Endodermal cell (in vitro differentiated cells): Measurements from ENCODE around the gene LRP8. TPM values are rescaled to one million over a fixed set of nuclear protein-coding genes. Genes with fewer than 3 reads are reported as not detected.
A peak's percentile ranks its signal among the peaks of the same experiment; 100 is the strongest.

Source experiments
- DNase-seq: peaks from one replicate; pipeline ENCODE4 v3.0.0-alpha.2; 2017
- H3K27ac ChIP-seq: 2 replicates; pipeline ENCODE4 v1.5.1; 2013; ENCODE audit warnings: mild to moderate bottlenecking, low read depth, low read length, moderate library complexity
- H3K27me3 ChIP-seq: 2 replicates; pipeline ENCODE4 v1.6.1; 2013; ENCODE audit warnings: mild to moderate bottlenecking, low read length, moderate library complexity; ENCODE audit not compliant: insufficient read depth, control insufficient read depth, poor library complexity, severe bottlenecking
- H3K36me3 ChIP-seq: 2 replicates; pipeline ENCODE4 v1.7.0; 2013; ENCODE audit warnings: mild to moderate bottlenecking, low read length, moderate library complexity; ENCODE audit not compliant: control insufficient read depth, insufficient read depth
- H3K4me1 ChIP-seq: one replicate; pipeline ENCODE4 v1.7.0; 2013; ENCODE audit warnings: low read length; ENCODE audit not compliant: control insufficient read depth, insufficient read depth
- H3K4me3 ChIP-seq: 2 replicates; pipeline ENCODE4 v1.5.1; 2013; ENCODE audit warnings: mild to moderate bottlenecking, low read length, moderate library complexity
- H3K9ac ChIP-seq: 2 replicates; pipeline ENCODE4 v1.6.1; 2013; ENCODE audit warnings: mild to moderate bottlenecking, low read length, moderate library complexity; ENCODE audit not compliant: poor library complexity, severe bottlenecking; ENCODE audit errors: extremely low read depth
- H3K9me3 ChIP-seq: 2 replicates; pipeline ENCODE4 v1.6.1; 2013; ENCODE audit warnings: mild to moderate bottlenecking, low read length, moderate library complexity; ENCODE audit not compliant: control insufficient read depth
- H3K27ac Mint-ChIP-seq: 2 replicates; pipeline ENCODE4 v1.8.0; 2020; ENCODE audit warnings: mixed read lengths
- H3K27me3 Mint-ChIP-seq: 2 replicates; pipeline ENCODE4 v1.8.0; 2021; ENCODE audit warnings: mild to moderate bottlenecking, mixed read lengths; ENCODE audit not compliant: insufficient read depth
- H3K36me3 Mint-ChIP-seq: 2 replicates; pipeline ENCODE4 v1.8.0; 2020; ENCODE audit warnings: low read depth, mixed read lengths
- H3K4me1 Mint-ChIP-seq: 2 replicates; pipeline ENCODE4 v1.8.0; 2020; ENCODE audit warnings: mixed read lengths
- H3K4me3 Mint-ChIP-seq: 2 replicates; pipeline ENCODE4 v1.8.0; 2020; ENCODE audit warnings: mild to moderate bottlenecking, moderate library complexity, mixed read lengths
- H3K9me3 Mint-ChIP-seq: 2 replicates; pipeline ENCODE4 v1.8.0; 2020; ENCODE audit warnings: mild to moderate bottlenecking, mixed read lengths
- WGBS, 2 experiments: methylation state at CpG; one replicate each; pipeline versions ENCODE4 v1.1.5 to v1.1.7; 2013; ENCODE audit warnings: missing lambda C conversion rate in 2 of 2, mixed read lengths in 1 of 2; ENCODE audit not compliant: insufficient coverage in 1 of 2, insufficient read length in 1 of 2; 5-methylcytosine and 5-hydroxymethylcytosine counted together
- total RNA-seq, 2 donors: library from RNA; stranded (reverse); fragmentation: NEBNext Ultra II Directional in 1 of 2; extraction: Animal tissue kit (Norgen Biotek cat#: 25700) in 1 of 2; gene quantifications; 2 replicates in 1 of 2; 3 replicates in 1 of 2; pipeline ENCODE4 v1.2.1, GENCODE V29; 2021
- TF ChIP-seq, protein P1 (sequence below): fragments of 200-600 bp; sonication (generic); conservative IDR thresholded peaks from 2 replicates; pipeline ENCODE4 v1.5.0; 2021; ENCODE audit warnings: antibody characterized with exemption, mild to moderate bottlenecking

The LRP8 gene
- total RNA-seq, 2 donors from 2014 or later, result 29.1 to 39.6 TPM

GRCh38 chr1:53323316-53323715 lies 4.6 kb downstream of the LRP8 start:
- Mint-ChIP-seq H3K9me3 (no peaks in the 10 kb centered on the region), H3K36me3 (peaks cover 38% of the 10 kb centered on the region), H3K4me3 (no peak overlapping the region), H3K27me3 (no peaks in the 10 kb centered on the region), H3K27ac (no peak overlapping the region), H3K4me1 (peaks cover 21% of the 10 kb centered on the region)
- H3K36me3 ChIP-seq, result peaks cover 35% of the 10 kb centered on the region
- no peak overlapping the region for H3K27ac ChIP-seq
- no peak overlapping the region for H3K4me3 ChIP-seq
- H3K9ac ChIP-seq, result no peak overlapping the region
- H3K4me1 ChIP-seq, result no peaks in the 10 kb centered on the region
- H3K9me3 ChIP-seq, result no peaks in the 10 kb centered on the region
- TF ChIP-seq, protein P1, sequence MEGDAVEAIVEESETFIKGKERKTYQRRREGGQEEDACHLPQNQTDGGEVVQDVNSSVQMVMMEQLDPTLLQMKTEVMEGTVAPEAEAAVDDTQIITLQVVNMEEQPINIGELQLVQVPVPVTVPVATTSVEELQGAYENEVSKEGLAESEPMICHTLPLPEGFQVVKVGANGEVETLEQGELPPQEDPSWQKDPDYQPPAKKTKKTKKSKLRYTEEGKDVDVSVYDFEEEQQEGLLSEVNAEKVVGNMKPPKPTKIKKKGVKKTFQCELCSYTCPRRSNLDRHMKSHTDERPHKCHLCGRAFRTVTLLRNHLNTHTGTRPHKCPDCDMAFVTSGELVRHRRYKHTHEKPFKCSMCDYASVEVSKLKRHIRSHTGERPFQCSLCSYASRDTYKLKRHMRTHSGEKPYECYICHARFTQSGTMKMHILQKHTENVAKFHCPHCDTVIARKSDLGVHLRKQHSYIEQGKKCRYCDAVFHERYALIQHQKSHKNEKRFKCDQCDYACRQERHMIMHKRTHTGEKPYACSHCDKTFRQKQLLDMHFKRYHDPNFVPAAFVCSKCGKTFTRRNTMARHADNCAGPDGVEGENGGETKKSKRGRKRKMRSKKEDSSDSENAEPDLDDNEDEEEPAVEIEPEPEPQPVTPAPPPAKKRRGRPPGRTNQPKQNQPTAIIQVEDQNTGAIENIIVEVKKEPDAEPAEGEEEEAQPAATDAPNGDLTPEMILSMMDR, result no peak
- H3K27me3 ChIP-seq, result no peaks in the 10 kb centered on the region
- DNase-seq, result no peak
- 93 to 96% methylated on average over 7 to 11 of the region's 11 CpGs for WGBS, 2 experiments

DNA sequence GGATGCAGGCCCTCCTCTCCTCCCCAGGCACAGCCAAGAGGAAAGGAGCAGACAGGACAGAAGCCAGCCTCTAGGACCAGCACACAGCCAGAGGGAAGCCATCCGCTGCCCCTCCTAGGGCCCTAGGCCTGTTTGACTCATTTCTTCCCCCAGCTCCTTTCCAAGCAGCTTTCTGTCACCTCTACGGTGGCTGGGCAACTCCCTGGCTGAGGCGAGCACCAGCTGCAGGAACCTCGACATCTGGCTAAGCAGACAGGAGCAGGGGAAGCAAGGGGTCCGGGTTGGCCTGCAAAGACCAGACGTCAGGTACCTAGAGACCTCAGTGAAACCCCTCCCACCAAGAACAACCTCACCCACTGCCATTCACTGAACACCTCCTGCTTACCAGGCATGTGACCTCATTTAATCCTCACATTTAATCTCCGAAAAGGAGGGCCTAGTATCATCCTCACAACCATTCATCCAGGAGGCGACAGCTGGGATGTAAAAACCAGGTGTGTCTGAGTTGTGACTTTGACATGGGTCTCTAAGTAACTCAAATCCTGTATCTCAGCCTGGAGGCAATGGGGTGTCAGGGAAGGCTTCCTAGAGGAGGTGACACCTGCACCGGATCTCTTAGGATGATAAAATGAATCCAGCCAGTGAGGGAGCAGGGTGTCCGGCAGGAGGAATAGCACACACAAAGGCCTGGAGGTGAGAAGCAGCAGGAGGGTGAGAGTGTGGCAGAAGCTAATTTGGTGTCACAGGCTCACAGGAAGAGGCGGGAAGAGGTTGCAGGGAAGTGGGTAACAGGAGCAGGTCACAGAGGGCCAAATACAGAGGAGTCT lies 5.9 kb downstream of the LRP8 start:
- H3K9me3 Mint-ChIP-seq, result no peaks in the 10 kb centered on the region
- TF ChIP-seq, protein P1, result no peak
- H3K4me1 Mint-ChIP-seq, result peaks cover 22% of the 10 kb centered on the region
- H3K36me3 Mint-ChIP-seq, result peaks cover 48% of the 10 kb centered on the region
- H3K9me3 ChIP-seq, result no peaks in the 10 kb centered on the region
- peak overlapping the region; percentile 85 for H3K27ac Mint-ChIP-seq
- H3K4me1 ChIP-seq, result no peaks in the 10 kb centered on the region
- WGBS, 2 experiments, result 83 to 92% methylated on average over 9 to 11 of the region's 11 CpGs
- H3K9ac ChIP-seq, result no peak overlapping the region
- no peaks in the 10 kb centered on the region for H3K27me3 Mint-ChIP-seq
- no peak overlapping the region for H3K27ac ChIP-seq
- peaks cover 35% of the 10 kb centered on the region for H3K36me3 ChIP-seq
- H3K4me3 Mint-ChIP-seq, result no peak overlapping the region
- DNase-seq, result peak; percentile 61
- H3K27me3 ChIP-seq, result no peaks in the 10 kb centered on the region
- no peak overlapping the region for H3K4me3 ChIP-seq

GRCh38 chr1:53321366-53321765 lies 6.5 kb downstream of the LRP8 start:
- WGBS, 2 experiments, result 83 to 95% methylated on average over 5 of the region's 5 CpGs
- peak; percentile 91 for DNase-seq
- no peak overlapping the region for H3K27ac Mint-ChIP-seq

More at GRCh38 chr1:53321366-53321765, 6.5 kb downstream of the LRP8 start:
- Histone ChIP-seq H3K4me3 (no peak overlapping the region), H3K36me3 (peaks cover 35% of the 10 kb centered on the region), H3K9ac (no peak overlapping the region), H3K4me1 (peaks cover under 1% of the 10 kb centered on the region), H3K27me3 (no peaks in the 10 kb centered on the region), H3K9me3 (no peaks in the 10 kb centered on the region), H3K27ac (no peak overlapping the region)
- TF ChIP-seq, protein P1, result peak; percentile 84
- Mint-ChIP-seq H3K4me3 (no peak overlapping the region), H3K9me3 (no peaks in the 10 kb centered on the region), H3K36me3 (peaks cover 48% of the 10 kb centered on the region), H3K27me3 (no peaks in the 10 kb centered on the region), H3K4me1 (peaks cover 27% of the 10 kb centered on the region)
